Muscle of arm (tissue), 12 donors: Measurements from ENCODE around the gene TAOK3. TPM values are rescaled to one million over a fixed set of nuclear protein-coding genes. Genes with fewer than 3 reads are reported as not detected.
"Not testable (repeated sequence)": the region's sequence is repeated elsewhere in the genome, so short reads cannot be mapped to it uniquely, and the experiment has no call there.

Experiments used
- DNase-seq: peaks from one replicate; pipeline ENCODE4 v3.0.0-alpha.2; 2013
- polyA plus RNA-seq, 12 donors: library from polyadenylated mRNA; unstranded; fragments of 120-200 nt; gene quantifications; one replicate each; pipeline ENCODE4 v1.2.1, GENCODE V29; 2013; ENCODE audit not compliant: insufficient read length in 12 of 12

TAOK3 gene
- polyA plus RNA-seq, 12 donors, result 16.1 to 288 (median 19.8) TPM

GRCh38 chr12:118344829-118345228 lies 27.9 kb downstream of the TAOK3 start:
- no peak for DNase-seq

- no peak for DNase-seq
Observed at GRCh38 chr12:118342090-118342489, 30.6 kb downstream of the TAOK3 start.

GRCh38 chr12:118337194-118337838 lies 35.4 kb downstream of the TAOK3 start:
- DNase-seq, result no peak

GRCh38 chr12:118336123-118336522 lies 36.6 kb downstream of the TAOK3 start:
- no peak for DNase-seq

GRCh38 chr12:118334939-118335567 lies 37.7 kb downstream of the TAOK3 start:
- no peak for DNase-seq

GRCh38 chr12:118334241-118334640 lies 38.5 kb downstream of the TAOK3 start:
- no peak for DNase-seq

GRCh38 chr12:118332511-118332910 lies 40.2 kb downstream of the TAOK3 start:
- no peak for DNase-seq

- no peak for DNase-seq
Observed at GRCh38 chr12:118330421-118331018, 42.2 kb downstream of the TAOK3 start.

GRCh38 chr12:118328486-118329330 lies 44.0 kb downstream of the TAOK3 start:
- no peak for DNase-seq

GRCh38 chr12:118327391-118327790 lies 45.3 kb downstream of the TAOK3 start:
- peak; percentile 38 for DNase-seq

- DNase-seq, result peak; percentile 16
Observed at GRCh38 chr12:118326991-118327390, 45.7 kb downstream of the TAOK3 start.

GRCh38 chr12:118325081-118325480 lies 47.6 kb downstream of the TAOK3 start:
- DNase-seq, result no peak

- no peak for DNase-seq
Observed at GRCh38 chr12:118319627-118320026, 53.1 kb downstream of the TAOK3 start.

- DNase-seq, result no peak
Observed at GRCh38 chr12:118318744-118319143, 54.0 kb downstream of the TAOK3 start.

GRCh38 chr12:118317729-118318128 lies 55.0 kb downstream of the TAOK3 start:
- DNase-seq, result no peak

- no peak for DNase-seq
Observed at GRCh38 chr12:118315821-118316220, 56.9 kb downstream of the TAOK3 start.

- DNase-seq, result no peak
Observed at GRCh38 chr12:118312578-118312977, 60.1 kb downstream of the TAOK3 start.

GRCh38 chr12:118311666-118312065 lies 61.0 kb downstream of the TAOK3 start:
- no peak for DNase-seq

GRCh38 chr12:118310320-118310719 lies 62.4 kb downstream of the TAOK3 start:
- DNase-seq, result no peak

- not testable (repeated sequence) for DNase-seq
Observed at GRCh38 chr12:118308006-118308405, 64.7 kb downstream of the TAOK3 start.

GRCh38 chr12:118307069-118307954 lies 65.4 kb downstream of the TAOK3 start:
- peak; percentile 7 for DNase-seq
